Psoas muscle (tissue), 8 donors: ENCODE results near the gene BTG4. TPM values are rescaled to one million over a fixed set of nuclear protein-coding genes. Genes with fewer than 3 reads are reported as not detected.

ENCODE experiments used
- ATAC-seq, 4 donors: fragments of 200-7000 bp; cut with Tn5 transposase; one replicate each; pipeline ENCODE4 v1.9.1; 2020; ENCODE audit warnings: moderate library complexity in 3 of 4, mild to moderate bottlenecking in 2 of 4
- DNase-seq, 2 donors: peaks; one replicate each; pipeline ENCODE4 v3.0.0-alpha.2; 2020
- H3K27ac ChIP-seq: fragments of 200-600 bp; one replicate; pipeline ENCODE4 v1.8.0; 2022
- H3K27me3 ChIP-seq, 3 donors: fragments of 200-600 bp in 1 of 3; one replicate each; pipeline versions ENCODE4 v1.6.1 to v1.8.0; 2013 to 2022; ENCODE audit warnings: low read length in 2 of 3, mild to moderate bottlenecking in 2 of 3, moderate library complexity in 1 of 3; ENCODE audit not compliant: insufficient read depth in 3 of 3
- H3K36me3 ChIP-seq, 2 donors: fragments of 200-600 bp in 1 of 2; one replicate each; pipeline versions ENCODE4 v1.6.1 to v1.8.0; 2013 to 2022; ENCODE audit warnings: low read depth in 1 of 2, mild to moderate bottlenecking in 1 of 2, moderate library complexity in 1 of 2; ENCODE audit not compliant: insufficient read depth in 1 of 2
- H3K4me1 ChIP-seq: fragments of 200-600 bp; one replicate; pipeline ENCODE4 v1.8.0; 2022
- H3K4me3 ChIP-seq: fragments of 200-600 bp; one replicate; pipeline ENCODE4 v1.8.0; 2022; ENCODE audit warnings: mild to moderate bottlenecking
- H3K9me3 ChIP-seq: fragments of 200-600 bp; one replicate; pipeline ENCODE4 v1.8.0; 2022
- WGBS, 3 donors: extraction: QIAGEN DNeasy Blood & Tissue Kit; methylation state at CpG; one replicate each; pipeline versions ENCODE4 v1.1.6 to v1.1.7; 2013; 5-methylcytosine and 5-hydroxymethylcytosine counted together
- intact Hi-C, 2 donors: fragments of 100-400 bp; cut with DNase I; formaldehyde crosslinking; loops; one replicate each; pipeline versions ENCODE4 v1.11.0 to v1.14.2; 2022
- polyA plus RNA-seq, 3 donors: library from polyadenylated mRNA; stranded (reverse); fragments of 200-250 nt; gene quantifications; one replicate each; pipeline ENCODE4 v1.2.3, GENCODE V29; 2013
- total RNA-seq, 4 donors: library from RNA; stranded (reverse); fragmentation: NEBNext Ultra II Directional in 2 of 4; extraction: Animal tissue kit (Norgen Biotek cat#: 25700) in 2 of 4; gene quantifications; one replicate each; pipeline versions ENCODE4 v1.2.1 to v1.2.4, GENCODE V29; 2021 to 2023
- TF ChIP-seq, protein P1 (sequence below): fragments of 200-600 bp; IDR thresholded peaks from one replicate; pipeline ENCODE4 v1.8.0; 2022; ENCODE audit warnings: antibody characterized with exemption
- donor health status: healthy with polysubstance abuse.
- donor health status: DM: no; HTN: no; CAD: no; lungs with moderate emphysema.
- donor health status: Bipolar disorder and iron deficiency.
- donor health status: healthy.
- donor health status: DM: yes; HTN: yes; CAD: no.
- donor health status: DM: no; HTN: no; CAD: no.
- donor health status: DM: no; HTN: no; CAD: no.
- donor health status: DM: yes; HTN: yes; CAD: no.

The BTG4 gene
- total and polyA plus RNA-seq, 7 donors = not detected

GRCh38 chr11:111455291-111456085 is 56.7 kb downstream of the BTG4 start:
- TF ChIP-seq, protein P1, sequence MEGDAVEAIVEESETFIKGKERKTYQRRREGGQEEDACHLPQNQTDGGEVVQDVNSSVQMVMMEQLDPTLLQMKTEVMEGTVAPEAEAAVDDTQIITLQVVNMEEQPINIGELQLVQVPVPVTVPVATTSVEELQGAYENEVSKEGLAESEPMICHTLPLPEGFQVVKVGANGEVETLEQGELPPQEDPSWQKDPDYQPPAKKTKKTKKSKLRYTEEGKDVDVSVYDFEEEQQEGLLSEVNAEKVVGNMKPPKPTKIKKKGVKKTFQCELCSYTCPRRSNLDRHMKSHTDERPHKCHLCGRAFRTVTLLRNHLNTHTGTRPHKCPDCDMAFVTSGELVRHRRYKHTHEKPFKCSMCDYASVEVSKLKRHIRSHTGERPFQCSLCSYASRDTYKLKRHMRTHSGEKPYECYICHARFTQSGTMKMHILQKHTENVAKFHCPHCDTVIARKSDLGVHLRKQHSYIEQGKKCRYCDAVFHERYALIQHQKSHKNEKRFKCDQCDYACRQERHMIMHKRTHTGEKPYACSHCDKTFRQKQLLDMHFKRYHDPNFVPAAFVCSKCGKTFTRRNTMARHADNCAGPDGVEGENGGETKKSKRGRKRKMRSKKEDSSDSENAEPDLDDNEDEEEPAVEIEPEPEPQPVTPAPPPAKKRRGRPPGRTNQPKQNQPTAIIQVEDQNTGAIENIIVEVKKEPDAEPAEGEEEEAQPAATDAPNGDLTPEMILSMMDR = no peak
- intact Hi-C loops = no loop called here
- DNase-seq (no peak), ATAC-seq (peak in 1 of 4 donors; percentile 14)
- H3K4me3 ChIP-seq = no peak overlapping the region
- no peaks in the 10 kb centered on the region for H3K27me3 ChIP-seq
- no peak overlapping the region for H3K27ac ChIP-seq
- 69 to 80% (median 76%) methylated on average over 20 to 21 of the region's 21 CpGs for WGBS, 3 donors
- no peaks in the 10 kb centered on the region for H3K9me3 ChIP-seq
- H3K36me3 ChIP-seq = no peaks in the 10 kb centered on the region
- no peaks in the 10 kb centered on the region for H3K4me1 ChIP-seq

GRCh38 chr11:111454561-111455192 is 57.5 kb downstream of the BTG4 start:
- no peak overlapping the region for H3K27ac ChIP-seq
- no peaks in the 10 kb centered on the region for H3K27me3 ChIP-seq
- H3K4me3 ChIP-seq = no peak overlapping the region
- intact Hi-C loops = no loop called here
- no peaks in the 10 kb centered on the region for H3K36me3 ChIP-seq
- no peak for DNase-seq
- no peaks in the 10 kb centered on the region for H3K9me3 ChIP-seq
- H3K4me1 ChIP-seq = no peaks in the 10 kb centered on the region
- TF ChIP-seq, protein P1 = peak; percentile 21
- ATAC-seq = peak in 3 of 4 donors; percentile 54 to 75 (median 70)
- WGBS, 3 donors = 41 to 52% (median 50%) methylated on average over 11 of the region's 11 CpGs

DNA sequence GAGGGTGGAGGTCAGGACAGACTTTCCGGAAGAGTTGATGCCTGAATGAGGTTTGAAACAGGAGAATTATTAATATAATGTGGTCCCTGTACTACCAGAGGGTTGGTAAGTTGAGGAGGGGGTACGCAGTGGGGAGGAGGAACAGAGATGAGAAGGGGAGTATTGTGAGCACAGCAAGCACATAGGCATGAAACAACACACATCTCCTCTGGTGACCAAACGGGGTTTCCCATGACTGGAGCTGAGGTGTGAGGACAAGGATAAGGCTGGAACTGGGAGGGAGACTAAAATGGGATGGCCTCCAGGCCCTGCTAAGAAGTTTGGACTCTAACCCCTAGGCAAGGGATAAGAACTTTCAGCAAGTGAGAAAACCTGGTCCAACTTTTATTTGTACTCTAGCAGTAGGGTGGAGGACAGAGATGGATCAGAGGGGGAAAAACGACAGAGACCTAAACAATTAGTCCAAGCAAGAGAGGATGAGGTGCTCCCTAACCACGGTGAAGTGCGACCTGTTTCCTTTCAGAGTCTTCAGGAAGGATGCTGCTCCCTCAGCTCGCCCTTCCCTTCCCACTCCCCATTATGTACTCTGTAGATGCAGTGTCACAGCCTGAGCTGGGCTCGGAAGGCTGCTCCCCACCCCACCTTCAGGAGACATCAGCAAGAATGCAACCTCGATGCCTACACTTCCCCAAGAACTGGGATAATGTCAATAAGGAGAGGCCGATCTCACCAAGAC is 59.2 kb downstream of the BTG4 start:
- DNase-seq (no peak), ATAC-seq (no peak)
- no peak overlapping the region for H3K4me3 ChIP-seq
- H3K4me1 ChIP-seq = peaks cover 9% of the 10 kb centered on the region
- H3K9me3 ChIP-seq = no peaks in the 10 kb centered on the region
- intact Hi-C loops = no loop called here
- no peaks in the 10 kb centered on the region for H3K36me3 ChIP-seq
- H3K27ac ChIP-seq = no peak overlapping the region
- H3K27me3 ChIP-seq = no peaks in the 10 kb centered on the region
- TF ChIP-seq, protein P1 = no peak
- WGBS, 3 donors = 69 to 77% (median 74%) methylated on average over 10 of the region's 10 CpGs

DNA sequence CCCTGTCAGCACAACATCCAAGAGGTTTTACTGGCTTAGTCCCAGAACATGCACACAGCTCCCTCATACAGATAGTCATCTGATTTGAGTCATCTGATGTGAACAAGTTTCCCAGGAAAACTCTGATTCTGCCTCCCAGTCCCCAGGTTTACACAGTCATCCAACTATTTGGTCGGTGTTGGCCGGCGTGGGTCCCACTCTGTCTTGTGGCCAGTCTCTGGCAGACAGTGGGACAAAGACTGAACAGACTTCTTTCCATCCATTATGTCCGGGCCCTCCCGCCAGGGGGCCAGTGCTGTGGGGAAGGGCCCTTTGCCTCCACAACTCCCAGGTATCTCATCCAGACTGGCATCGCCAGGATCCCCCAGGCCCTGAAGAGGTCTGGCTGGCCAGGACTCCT is 60.0 kb downstream of the BTG4 start:
- ATAC-seq (no peak), DNase-seq (no peak)
- Histone ChIP-seq H3K27me3 (no peaks in the 10 kb centered on the region), H3K4me1 (peaks cover 12% of the 10 kb centered on the region), H3K4me3 (no peak overlapping the region), H3K36me3 (no peaks in the 10 kb centered on the region), H3K27ac (no peak overlapping the region), H3K9me3 (no peaks in the 10 kb centered on the region)
- TF ChIP-seq, protein P1 = no peak
- intact Hi-C loops = no loop called here
- WGBS, 3 donors = 85 to 91% (median 87%) methylated on average over 6 of the region's 6 CpGs
